Adrenal gland (tissue), 12 donors: ENCODE data around the gene CFAP410. TPM values are rescaled to one million over a fixed set of nuclear protein-coding genes. Genes with fewer than 3 reads are reported as not detected.
A peak's percentile ranks its signal among the peaks of the same experiment; 100 is the strongest.

Experiments used
- DNase-seq, 7 donors: peaks; one replicate each; pipeline ENCODE4 v3.0.0-alpha.2; 2019 to 2020
- H3K27ac ChIP-seq, 5 donors: fragments of 200-600 bp; sonication (generic) in 4 of 5; 1 replicate in 3 of 5; 2 replicates in 2 of 5; pipeline versions ENCODE4 v1.5.1 to v1.8.0; 2016 to 2020; ENCODE audit warnings: mild to moderate bottlenecking in 1 of 5
- H3K27me3 ChIP-seq: fragments of 200-600 bp; 2 replicates; pipeline ENCODE4 v1.8.0; 2021
- H3K36me3 ChIP-seq, 2 donors: fragments of 200-600 bp; replicated peaks in 1 of 2; 1 replicate in 1 of 2; 2 replicates in 1 of 2; pipeline versions ENCODE4 v1.5.1 to v1.8.0; 2018 to 2022
- H3K4me1 ChIP-seq, 2 donors: fragments of 200-600 bp; replicated peaks in 1 of 2; 1 replicate in 1 of 2; 2 replicates in 1 of 2; pipeline versions ENCODE4 v1.5.1 to v1.8.0; 2018 to 2021
- H3K4me3 ChIP-seq, 4 donors: fragments of 200-600 bp; sonication (generic) in 3 of 4; one replicate each; pipeline ENCODE4 v1.5.1; 2016 to 2018
- H3K9me3 ChIP-seq, 3 donors: fragments of 200-600 bp; sonication (generic) in 1 of 3; replicated peaks in 1 of 3; 1 replicate in 2 of 3; 2 replicates in 1 of 3; pipeline versions ENCODE4 v1.5.1 to v1.8.0; 2016 to 2021
- POLR2A ChIP-seq, 2 donors: fragments of 450-650 bp; IDR thresholded peaks; one replicate each; pipeline ENCODE4 v1.6.1; 2017; ENCODE audit warnings: antibody characterized with exemption in 2 of 2, mild to moderate bottlenecking in 2 of 2, moderate library complexity in 1 of 2
- WGBS, 4 donors: extraction: QIAGEN DNeasy Blood & Tissue Kit in 2 of 4; methylation state at CpG; one replicate each; pipeline versions ENCODE4 v1.1.5 to v1.1.7; 2013 to 2017; 5-methylcytosine and 5-hydroxymethylcytosine counted together
- intact Hi-C, 2 donors: fragments of 100-400 bp; cut with DNase I; formaldehyde crosslinking; loops; one replicate each; pipeline versions ENCODE4 v1.14.1 to v1.15.0; 2022 to 2023
- polyA plus RNA-seq, 3 donors: library from polyadenylated mRNA; stranded (reverse); fragments of 200-250 nt in 2 of 3; fragments of 350-450 nt in 1 of 3; fragmentation: Illumina TruSeq in 1 of 3; extraction: RNeasy Lipid Tissue Mini Kit (QIAGEN cat#74804) in 1 of 3; gene quantifications; one replicate each; pipeline ENCODE4 v1.2.3, GENCODE V29; 2013 to 2014
- total RNA-seq, 9 donors: library from RNA; depleted of rRNA in 4 of 9; stranded (reverse); fragments of >200 nt in 4 of 9; fragments of 120-200 nt in 1 of 9; fragmentation: NEBNext Ultra II Directional in 1 of 9; extraction: Animal tissue kit (Norgen Biotek cat#: 25700) in 1 of 9; gene quantifications; one replicate each; pipeline versions ENCODE4 v1.1.0 to v1.2.4, GENCODE V29; 2013 to 2023
- TF ChIP-seq, protein P1 (sequence below), 6 experiments: fragments of 450-650 bp in 4 of 6; fragments of 200-600 bp in 2 of 6; sonication (generic) in 1 of 6; IDR thresholded peaks; 1 replicate in 5 of 6; 2 replicates in 1 of 6; pipeline versions ENCODE4 v1.5.1 to v1.8.0; 2016 to 2021; ENCODE audit warnings: antibody characterized with exemption in 6 of 6, mild to moderate bottlenecking in 2 of 6, moderate library complexity in 1 of 6
- donor health status: healthy with polysubstance abuse.
- donor health status: Bipolar disorder and iron deficiency.
- donor health status: DM: yes; HTN: yes; CAD: no.
- donor health status: DM: no; HTN: no; CAD: no.
- donor health status: DM: no; HTN: no; CAD: no.
- donor health status: DM: yes; HTN: yes; CAD: no.

CFAP410 gene
- total and polyA plus RNA-seq, 12 donors: 1.4 to 149 (median 37.0) TPM

DNA sequence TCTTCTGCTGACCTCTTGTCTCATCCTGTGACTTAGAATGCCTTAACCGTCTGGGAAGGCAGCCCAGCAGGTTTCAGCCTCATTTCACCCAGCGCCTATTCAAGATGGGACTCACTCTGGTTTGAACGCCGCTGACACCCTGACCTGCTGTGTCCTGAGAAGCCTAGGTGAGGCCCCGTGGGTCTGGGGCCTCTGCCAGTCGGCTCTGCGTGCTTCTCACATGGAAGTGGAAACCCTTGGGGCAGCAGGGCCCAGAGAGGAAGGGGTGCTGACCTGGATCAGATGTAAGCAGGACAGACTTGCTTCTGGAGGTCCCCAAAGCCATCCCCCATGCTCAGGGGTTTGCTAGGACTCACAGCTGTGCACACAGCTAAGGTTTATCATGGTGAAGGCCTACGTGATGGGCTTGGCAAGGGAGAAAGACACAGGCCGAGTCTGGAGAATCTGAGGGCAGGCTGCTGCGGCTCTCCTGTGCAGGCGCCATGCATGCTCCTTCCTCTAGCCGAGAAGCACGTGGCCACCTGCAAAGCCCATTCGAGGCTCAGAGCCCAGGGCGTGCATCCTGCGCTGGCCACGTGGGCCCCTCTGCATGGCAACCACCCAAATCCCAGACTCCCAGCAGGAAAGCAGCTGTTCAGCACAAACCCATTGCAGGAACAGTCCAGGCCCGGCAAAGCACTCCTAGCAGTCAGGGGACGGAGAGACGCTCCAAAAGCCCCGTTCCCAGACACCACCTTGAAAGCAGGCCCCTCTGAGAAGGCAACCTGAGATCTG is 18.1 kb upstream of the CFAP410 start:
- DNase-seq: no peak
- 82 to 89% (median 85%) methylated on average over 11 to 21 of the region's 21 CpGs for WGBS, 4 donors
- no peak overlapping the region for H3K4me3 ChIP-seq
- H3K4me1 ChIP-seq: no peaks in the 10 kb centered on the region
- H3K27ac ChIP-seq: no peak overlapping the region
- H3K27me3 ChIP-seq: no peaks in the 10 kb centered on the region
- TF ChIP-seq, protein P1, sequence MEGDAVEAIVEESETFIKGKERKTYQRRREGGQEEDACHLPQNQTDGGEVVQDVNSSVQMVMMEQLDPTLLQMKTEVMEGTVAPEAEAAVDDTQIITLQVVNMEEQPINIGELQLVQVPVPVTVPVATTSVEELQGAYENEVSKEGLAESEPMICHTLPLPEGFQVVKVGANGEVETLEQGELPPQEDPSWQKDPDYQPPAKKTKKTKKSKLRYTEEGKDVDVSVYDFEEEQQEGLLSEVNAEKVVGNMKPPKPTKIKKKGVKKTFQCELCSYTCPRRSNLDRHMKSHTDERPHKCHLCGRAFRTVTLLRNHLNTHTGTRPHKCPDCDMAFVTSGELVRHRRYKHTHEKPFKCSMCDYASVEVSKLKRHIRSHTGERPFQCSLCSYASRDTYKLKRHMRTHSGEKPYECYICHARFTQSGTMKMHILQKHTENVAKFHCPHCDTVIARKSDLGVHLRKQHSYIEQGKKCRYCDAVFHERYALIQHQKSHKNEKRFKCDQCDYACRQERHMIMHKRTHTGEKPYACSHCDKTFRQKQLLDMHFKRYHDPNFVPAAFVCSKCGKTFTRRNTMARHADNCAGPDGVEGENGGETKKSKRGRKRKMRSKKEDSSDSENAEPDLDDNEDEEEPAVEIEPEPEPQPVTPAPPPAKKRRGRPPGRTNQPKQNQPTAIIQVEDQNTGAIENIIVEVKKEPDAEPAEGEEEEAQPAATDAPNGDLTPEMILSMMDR (IDR thresholded peaks at IDR 0.05): no peak
- TF ChIP-seq POLR2A (IDR thresholded peaks at IDR 0.05): no peak
- H3K36me3 ChIP-seq: no peaks in the 10 kb centered on the region
- no peaks in the 10 kb centered on the region for H3K9me3 ChIP-seq
- intact Hi-C loops: no loop called here

DNA sequence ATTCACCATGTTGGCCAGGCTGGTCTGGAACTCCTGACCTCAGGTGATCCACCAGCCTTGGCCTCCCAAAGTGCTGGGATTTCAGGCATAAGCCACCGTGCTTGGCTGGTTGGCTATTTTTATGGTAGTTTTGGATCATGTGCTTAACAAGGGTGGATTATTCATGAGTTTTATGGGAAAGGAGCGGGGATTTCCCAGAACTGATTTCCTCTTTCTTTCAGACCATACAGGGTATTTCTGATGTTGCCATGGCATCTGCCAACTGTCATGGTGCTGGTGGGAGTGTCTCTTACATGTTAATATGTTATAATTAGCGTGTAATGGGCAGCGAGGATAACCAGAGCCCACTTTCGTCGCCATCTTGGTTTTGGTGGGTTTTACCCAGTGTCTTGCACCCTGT is 17.4 kb upstream of the CFAP410 start:
- WGBS, 4 donors: 85 to 90% (median 87%) methylated on average over 6 of the region's 6 CpGs
- TF ChIP-seq, protein P1 (IDR thresholded peaks at IDR 0.05): no peak
- no peak for TF ChIP-seq POLR2A (IDR thresholded peaks at IDR 0.05)
- Histone ChIP-seq H3K4me3 (no peak overlapping the region), H3K27ac (no peak overlapping the region), H3K4me1 (no peaks in the 10 kb centered on the region), H3K36me3 (no peaks in the 10 kb centered on the region), H3K9me3 (no peaks in the 10 kb centered on the region), H3K27me3 (peaks cover 5% of the 10 kb centered on the region)
- intact Hi-C loops: no loop called here
- DNase-seq: no peak

DNA sequence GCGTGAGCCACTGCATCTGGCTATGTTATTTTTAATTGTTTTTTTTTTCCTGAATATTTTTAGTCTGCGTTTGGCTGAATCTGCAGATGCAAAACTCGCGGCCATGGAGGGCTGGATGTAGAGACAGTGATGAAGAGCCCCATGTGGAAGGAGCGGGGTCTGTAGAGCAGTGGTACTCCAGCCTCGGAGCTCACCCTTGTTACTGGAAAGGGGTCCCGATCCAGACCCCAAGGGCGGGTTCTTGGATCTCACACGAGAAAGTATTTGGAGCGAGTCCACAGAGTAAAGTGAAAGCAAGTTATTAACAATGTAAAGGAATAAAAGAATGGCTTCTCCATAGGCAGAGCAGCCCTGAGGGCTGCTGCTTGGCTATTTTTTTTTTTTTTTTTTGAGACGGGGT is 17.0 kb upstream of the CFAP410 start:
- Histone ChIP-seq H3K9me3 (no peaks in the 10 kb centered on the region), H3K36me3 (no peaks in the 10 kb centered on the region), H3K4me3 (no peak overlapping the region), H3K27me3 (peaks cover 9% of the 10 kb centered on the region), H3K27ac (no peak overlapping the region), H3K4me1 (no peaks in the 10 kb centered on the region)
- WGBS, 4 donors: 77 to 88% (median 83%) methylated on average over 11 of the region's 11 CpGs
- no peak for DNase-seq
- intact Hi-C loops: no loop called here
- TF ChIP-seq, protein P1 (IDR thresholded peaks at IDR 0.05): no peak
- TF ChIP-seq POLR2A (IDR thresholded peaks at IDR 0.05): no peak

DNA sequence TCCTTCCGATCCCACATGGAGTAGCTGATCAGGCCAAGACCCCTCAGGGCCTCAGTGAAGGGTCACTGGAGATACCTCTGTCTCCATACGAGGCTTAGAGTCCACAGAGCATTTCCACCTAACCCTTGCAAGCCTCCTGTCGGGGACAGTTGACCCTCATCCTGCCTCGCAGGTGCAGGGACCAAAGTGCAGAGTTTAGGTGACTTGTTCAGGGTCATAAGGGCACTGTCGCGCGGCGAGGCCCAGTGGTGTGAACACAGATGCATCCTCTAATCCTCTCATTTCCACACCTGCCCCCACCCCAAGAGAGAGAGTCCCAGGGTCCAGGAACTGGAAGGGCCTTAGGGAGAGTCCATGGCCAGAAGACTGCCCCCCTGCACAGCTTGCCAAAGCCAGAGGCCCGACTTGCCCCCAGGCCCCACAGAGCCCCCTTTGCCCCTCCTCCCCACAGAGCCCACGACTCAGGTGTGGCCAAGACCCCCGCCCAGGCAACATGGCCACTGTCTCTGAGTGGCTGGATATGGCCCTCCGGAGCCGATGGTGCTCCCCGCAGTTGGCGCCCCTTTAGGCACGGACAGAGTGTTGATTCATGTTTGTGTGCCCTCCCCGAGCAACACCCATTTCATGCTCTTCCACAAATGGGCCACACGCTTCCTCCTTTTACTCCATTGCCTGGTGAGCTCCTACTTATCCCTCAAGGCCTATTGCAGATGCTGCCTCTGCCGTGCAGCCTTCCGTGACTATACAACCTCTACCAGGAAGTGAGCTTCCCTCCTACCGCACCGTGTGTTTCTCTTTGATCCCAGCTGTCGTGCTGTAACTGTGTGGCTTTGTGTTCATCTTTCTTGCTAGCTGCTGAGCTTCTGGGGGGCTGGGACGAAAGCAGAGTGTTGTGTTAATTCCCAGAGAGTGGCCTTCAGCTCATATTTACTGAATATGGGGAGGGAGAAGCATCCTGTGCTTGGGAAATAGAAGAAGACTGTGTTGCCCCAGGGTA is 15.9 kb upstream of the CFAP410 start:
- H3K9me3 ChIP-seq: no peaks in the 10 kb centered on the region
- no peaks in the 10 kb centered on the region for H3K4me1 ChIP-seq
- peak overlapping the region in 1 of 4 donors; percentile 41 for H3K4me3 ChIP-seq
- H3K27ac ChIP-seq: peak overlapping the region in 1 of 5 donors; percentile 90
- 77 to 87% (median 79%) methylated on average over 17 to 24 of the region's 24 CpGs for WGBS, 4 donors
- no peak for TF ChIP-seq POLR2A (IDR thresholded peaks at IDR 0.05)
- TF ChIP-seq, protein P1 (IDR thresholded peaks at IDR 0.05): no peak
- intact Hi-C loops: no loop called here
- no peaks in the 10 kb centered on the region for H3K36me3 ChIP-seq
- peaks cover 17% of the 10 kb centered on the region for H3K27me3 ChIP-seq
- DNase-seq: no peak
